ENCODE data around the gene SKAP1.
"Not testable (repeated sequence)": the region's sequence is repeated elsewhere in the genome, so short reads cannot be mapped to it uniquely, and the experiment has no call there.

GRCh38 chr17:48337903-48338302 lies 92.1 kb downstream of the SKAP1 start:
- TF ChIP-seq, protein P1, sequence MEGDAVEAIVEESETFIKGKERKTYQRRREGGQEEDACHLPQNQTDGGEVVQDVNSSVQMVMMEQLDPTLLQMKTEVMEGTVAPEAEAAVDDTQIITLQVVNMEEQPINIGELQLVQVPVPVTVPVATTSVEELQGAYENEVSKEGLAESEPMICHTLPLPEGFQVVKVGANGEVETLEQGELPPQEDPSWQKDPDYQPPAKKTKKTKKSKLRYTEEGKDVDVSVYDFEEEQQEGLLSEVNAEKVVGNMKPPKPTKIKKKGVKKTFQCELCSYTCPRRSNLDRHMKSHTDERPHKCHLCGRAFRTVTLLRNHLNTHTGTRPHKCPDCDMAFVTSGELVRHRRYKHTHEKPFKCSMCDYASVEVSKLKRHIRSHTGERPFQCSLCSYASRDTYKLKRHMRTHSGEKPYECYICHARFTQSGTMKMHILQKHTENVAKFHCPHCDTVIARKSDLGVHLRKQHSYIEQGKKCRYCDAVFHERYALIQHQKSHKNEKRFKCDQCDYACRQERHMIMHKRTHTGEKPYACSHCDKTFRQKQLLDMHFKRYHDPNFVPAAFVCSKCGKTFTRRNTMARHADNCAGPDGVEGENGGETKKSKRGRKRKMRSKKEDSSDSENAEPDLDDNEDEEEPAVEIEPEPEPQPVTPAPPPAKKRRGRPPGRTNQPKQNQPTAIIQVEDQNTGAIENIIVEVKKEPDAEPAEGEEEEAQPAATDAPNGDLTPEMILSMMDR (conservative IDR thresholded peaks at IDR 0.05), result not testable (repeated sequence)
- not testable (repeated sequence) for TF ChIP-seq ZFX (IDR thresholded peaks at IDR 0.05)

Data from C4-2B (cell line).